Measurements from ENCODE around the gene FAM153A. TPM values are rescaled to one million over a fixed set of nuclear protein-coding genes. Genes with fewer than 3 reads are reported as not detected.
"Not testable (repeated sequence)": the region's sequence is repeated elsewhere in the genome, so short reads cannot be mapped to it uniquely, and the experiment has no call there.

The FAM153A gene
- total RNA-seq, 1 donor from 2014 or later: not detected

GRCh38 chr5:177747354-177747753 is 35.3 kb downstream of the FAM153A start:
- DNase-seq (ENCODE audit: extremely low read depth, low read depth, low spot score): not testable (repeated sequence)

- DNase-seq (ENCODE audit: extremely low read depth, low read depth, low spot score): not testable (repeated sequence)
These were observed 57.8 kb downstream of the FAM153A start for GRCh38 chr5:177724858-177725257.

GRCh38 chr5:177723831-177724485 is 58.7 kb downstream of the FAM153A start:
- DNase-seq (ENCODE audit: extremely low read depth, low read depth, low spot score): not testable (repeated sequence)

GRCh38 chr5:177722829-177723228 is 59.9 kb downstream of the FAM153A start:
- not testable (repeated sequence) for DNase-seq (ENCODE audit: extremely low read depth, low read depth, low spot score)

GRCh38 chr5:177719989-177720388 is 62.7 kb downstream of the FAM153A start:
- not testable (repeated sequence) for DNase-seq (ENCODE audit: extremely low read depth, low read depth, low spot score)

- DNase-seq (ENCODE audit: extremely low read depth, low read depth, low spot score): not testable (repeated sequence)
These were observed 67.3 kb downstream of the FAM153A start for GRCh38 chr5:177715423-177715822.

GRCh38 chr5:177696100-177696499 is 86.6 kb downstream of the FAM153A start:
- not testable (repeated sequence) for DNase-seq (ENCODE audit: extremely low read depth, low read depth, low spot score)

GRCh38 chr5:177695356-177695930 is 87.3 kb downstream of the FAM153A start:
- DNase-seq (ENCODE audit: extremely low read depth, low read depth, low spot score): not testable (repeated sequence)

- not testable (repeated sequence) for DNase-seq (ENCODE audit: extremely low read depth, low read depth, low spot score)
These were observed 88.2 kb downstream of the FAM153A start for GRCh38 chr5:177694518-177694835.

GRCh38 chr5:177693671-177694517 is 88.8 kb downstream of the FAM153A start:
- not testable (repeated sequence) for DNase-seq (ENCODE audit: extremely low read depth, low read depth, low spot score)

- not testable (repeated sequence) for DNase-seq (ENCODE audit: extremely low read depth, low read depth, low spot score)
These were observed 89.7 kb downstream of the FAM153A start for GRCh38 chr5:177692969-177693368.

- not testable (repeated sequence) for DNase-seq (ENCODE audit: extremely low read depth, low read depth, low spot score)
These were observed 90.2 kb downstream of the FAM153A start for GRCh38 chr5:177692507-177692906.

- DNase-seq (ENCODE audit: extremely low read depth, low read depth, low spot score): not testable (repeated sequence)
These were observed 93.6 kb downstream of the FAM153A start for GRCh38 chr5:177689011-177689610.

GRCh38 chr5:177688091-177688490 is 94.6 kb downstream of the FAM153A start:
- not testable (repeated sequence) for DNase-seq (ENCODE audit: extremely low read depth, low read depth, low spot score)

GRCh38 chr5:177681920-177682319 is 100.8 kb downstream of the FAM153A start:
- not testable (repeated sequence) for DNase-seq (ENCODE audit: extremely low read depth, low read depth, low spot score)

Other genes starting within 250 kb of the FAM153A start
- gene FAM193B, start 228.3 kb downstream of the FAM153A start, total RNA-seq: 30.2 and 55.1 TPM in 2 replicates
- 247 and 332 TPM in 2 replicates for gene TMED9, start 190.7 kb downstream of the FAM153A start, total RNA-seq
- gene B4GALT7, start 182.8 kb downstream of the FAM153A start, total RNA-seq: 36.8 and 47.9 TPM in 2 replicates
- gene PROP1, start 213.3 kb upstream of the FAM153A start, total RNA-seq: not detected in 2 replicates

All from glomerular endothelial cell (primary cell).